Activated effector memory CD4-positive, alpha-beta T cell treated with Interleukin-2 at 50 U/mL for 16 hours (primary cell): ENCODE measurements around the gene LAMA2.

Source experiments
- DNase-seq: peaks from one replicate; pipeline ENCODE4 v3.0.0-alpha.2; 2020

The LAMA2 gene

GRCh38 chr6:129236001-129236517 lies 353.1 kb downstream of the LAMA2 start:
- no peak for DNase-seq

- DNase-seq: no peak
Observed at GRCh38 chr6:129238991-129239390, 356.1 kb downstream of the LAMA2 start.

GRCh38 chr6:129239825-129240491 lies 357.0 kb downstream of the LAMA2 start:
- no peak for DNase-seq

DNA sequence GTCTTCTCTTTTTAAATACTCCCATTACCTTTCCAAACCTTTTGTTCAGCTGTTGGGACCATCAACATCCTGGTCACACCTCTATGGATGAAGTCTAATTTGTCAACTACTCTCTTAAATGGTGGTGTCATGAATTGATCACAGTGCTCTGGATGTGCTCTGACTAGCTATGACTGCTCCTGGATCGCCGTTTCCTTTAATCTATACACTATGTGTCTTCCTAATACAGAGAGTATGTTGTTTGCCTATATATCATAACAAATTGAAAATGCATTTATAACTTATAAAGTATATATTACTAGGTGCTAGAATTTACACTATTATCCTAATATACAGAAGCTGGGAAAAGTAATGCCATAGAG lies 357.5 kb downstream of the LAMA2 start:
- no peak for DNase-seq

DNA sequence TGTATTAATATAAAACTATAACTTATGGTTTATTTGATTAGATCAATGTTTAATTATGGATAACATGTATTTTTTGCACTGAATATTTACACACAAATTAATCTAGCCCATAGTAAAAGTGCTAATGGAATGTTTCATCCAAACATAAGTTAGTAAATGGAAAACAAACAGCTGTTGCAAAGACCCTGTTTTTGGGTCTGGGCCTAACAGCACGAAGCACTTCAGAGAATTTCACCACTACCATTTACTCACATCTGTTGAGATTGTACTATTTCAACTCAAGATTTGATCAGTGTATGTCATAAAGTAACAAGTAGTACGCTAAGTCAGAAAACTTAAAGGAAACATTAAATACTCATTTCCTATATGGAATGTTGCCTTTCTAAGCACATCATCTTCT lies 359.6 kb downstream of the LAMA2 start:
- DNase-seq: no peak

GRCh38 chr6:129243377-129243776 lies 360.4 kb downstream of the LAMA2 start:
- DNase-seq: no peak

DNA sequence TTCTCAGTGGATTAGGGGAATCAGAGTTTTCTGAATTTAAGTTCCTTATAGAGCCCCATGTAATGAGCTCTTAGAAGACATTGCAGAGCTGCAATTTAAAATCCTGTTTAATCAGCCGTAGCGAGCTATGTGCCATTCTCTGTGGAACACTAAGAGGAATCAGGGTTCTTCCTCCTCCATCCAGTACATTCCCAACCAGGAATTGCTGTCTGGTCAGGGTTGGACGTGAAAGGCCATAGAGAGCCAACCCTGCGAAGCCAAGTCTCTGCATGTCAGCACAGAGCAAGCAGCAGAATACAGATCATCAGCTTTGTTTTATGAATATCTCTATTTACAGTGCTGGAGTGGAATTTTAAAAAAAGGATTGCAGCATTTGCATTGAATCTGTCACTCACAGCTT lies 366.0 kb downstream of the LAMA2 start:
- no peak for DNase-seq

DNA sequence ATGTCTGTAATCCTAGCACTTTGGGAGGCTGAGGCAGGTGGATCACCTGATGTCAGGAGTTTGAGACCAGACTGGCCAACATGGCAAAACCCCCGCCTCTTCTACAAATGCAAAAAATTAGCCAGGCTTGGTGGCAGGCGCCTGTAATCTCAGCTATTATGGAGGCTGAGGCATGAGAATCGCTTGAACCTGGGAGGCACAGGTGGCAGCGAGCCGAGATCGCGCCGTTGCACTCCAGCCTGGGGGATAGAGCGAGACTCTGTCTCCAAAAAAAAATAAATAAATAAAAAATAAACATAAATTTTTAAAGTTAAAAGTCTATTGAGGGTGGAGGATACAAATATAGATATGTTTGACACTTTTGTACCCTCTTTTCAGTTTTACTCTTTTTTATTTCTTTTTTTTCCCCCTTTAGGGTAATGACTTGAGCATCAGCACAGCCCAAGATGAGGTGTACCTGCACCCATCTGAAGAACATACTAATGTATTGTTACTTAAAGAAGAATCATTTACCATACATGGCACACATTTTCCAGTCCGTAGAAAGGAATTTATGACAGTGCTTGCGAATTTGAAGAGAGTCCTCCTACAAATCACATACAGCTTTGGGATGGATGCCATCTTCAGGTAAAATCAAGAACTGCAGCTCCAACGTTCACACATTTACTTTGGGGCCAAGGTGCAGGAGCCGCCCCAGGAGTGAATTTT lies 368.9 kb downstream of the LAMA2 start:
- no peak for DNase-seq

GRCh38 chr6:129252377-129253071 lies 369.6 kb downstream of the LAMA2 start:
- no peak for DNase-seq

DNA sequence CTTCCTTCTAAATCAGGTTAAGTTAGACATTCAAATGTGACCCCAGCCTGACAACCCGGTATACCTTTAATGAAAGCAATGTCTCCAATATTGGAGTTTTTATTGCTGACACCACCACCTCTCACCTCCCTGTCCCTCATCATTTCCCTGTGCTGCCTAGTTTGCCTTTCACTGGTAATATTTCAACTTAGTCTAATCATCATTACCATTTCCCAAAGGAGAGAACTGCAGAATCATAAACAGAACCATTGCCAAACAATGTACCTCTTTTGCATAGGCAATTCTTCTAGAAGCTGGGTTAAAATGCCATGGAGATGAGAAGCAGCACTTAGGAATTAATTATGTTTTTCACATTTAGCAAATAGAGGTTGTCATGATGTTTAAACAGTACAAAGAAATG lies 370.3 kb downstream of the LAMA2 start:
- no peak for DNase-seq

DNA sequence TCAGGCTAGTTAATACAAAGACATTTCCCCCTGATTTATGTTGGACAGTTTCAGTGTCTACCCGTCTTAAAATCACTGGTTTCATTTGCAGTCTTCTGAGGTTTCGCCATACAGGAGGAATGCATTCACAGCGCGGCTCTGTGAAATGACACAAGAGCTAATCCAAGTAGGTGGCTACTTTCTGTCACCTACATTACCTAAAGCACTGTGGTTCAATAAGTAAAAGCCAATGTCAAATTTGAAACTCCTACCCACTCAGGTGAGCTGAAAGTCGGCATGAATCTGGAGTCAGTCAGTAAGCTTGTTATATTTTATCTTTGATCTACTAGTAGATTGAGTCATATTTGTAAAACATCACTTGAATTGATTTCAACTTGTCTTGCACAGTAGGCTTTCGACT lies 370.8 kb downstream of the LAMA2 start:
- DNase-seq: no peak

DNA sequence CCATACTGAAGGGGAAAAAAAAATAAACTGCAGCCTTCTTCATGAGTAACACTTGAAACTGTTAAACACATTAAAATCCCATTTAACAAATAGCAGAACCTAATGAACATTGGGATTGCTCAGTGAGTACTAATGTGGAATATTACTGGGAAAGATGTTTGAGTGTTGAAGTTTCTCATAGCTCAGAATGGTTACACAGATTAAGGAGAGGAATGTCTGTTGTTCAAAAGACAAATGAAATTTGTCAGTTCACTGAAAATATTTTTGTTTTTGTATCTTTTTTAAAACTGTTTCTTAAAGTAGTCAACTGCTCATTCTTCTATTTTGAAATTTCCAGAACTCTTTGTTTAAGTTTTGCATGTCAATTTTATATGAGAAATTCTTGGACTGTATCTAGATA lies 374.3 kb downstream of the LAMA2 start:
- DNase-seq: no peak

- no peak for DNase-seq
Observed at GRCh38 chr6:129262661-129263060, 379.7 kb downstream of the LAMA2 start.

- DNase-seq: no peak
Observed at GRCh38 chr6:129263176-129263575, 380.2 kb downstream of the LAMA2 start.

GRCh38 chr6:129264480-129265045 lies 381.6 kb downstream of the LAMA2 start:
- no peak for DNase-seq

GRCh38 chr6:129267028-129267427 lies 384.1 kb downstream of the LAMA2 start:
- no peak for DNase-seq

GRCh38 chr6:129269076-129269475 lies 386.1 kb downstream of the LAMA2 start:
- DNase-seq: no peak

- DNase-seq: no peak
Observed at GRCh38 chr6:129269891-129270290, 387.0 kb downstream of the LAMA2 start.

- DNase-seq: no peak
Observed at GRCh38 chr6:129270450-129270849, 387.5 kb downstream of the LAMA2 start.

- no peak for DNase-seq
Observed at GRCh38 chr6:129273161-129273560, 390.2 kb downstream of the LAMA2 start.

DNA sequence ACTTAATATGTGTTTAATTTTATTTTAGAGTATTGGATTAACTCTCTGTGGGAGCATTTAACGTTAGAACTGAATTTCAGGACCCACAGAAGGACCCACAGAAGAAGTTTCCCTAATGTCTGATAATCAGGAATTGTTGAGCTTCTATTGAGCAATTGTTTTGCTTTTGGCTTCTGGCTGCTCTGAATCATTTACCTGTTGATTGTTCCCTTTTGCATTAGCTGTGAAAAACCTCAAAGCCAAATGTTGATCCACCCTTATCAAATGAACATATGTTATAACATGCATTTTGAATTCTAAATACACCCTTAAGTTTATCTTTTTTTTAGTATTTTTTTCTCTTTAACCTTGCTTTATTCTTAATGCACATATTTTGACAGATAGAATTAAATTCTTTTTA lies 393.5 kb downstream of the LAMA2 start:
- DNase-seq: no peak

DNA sequence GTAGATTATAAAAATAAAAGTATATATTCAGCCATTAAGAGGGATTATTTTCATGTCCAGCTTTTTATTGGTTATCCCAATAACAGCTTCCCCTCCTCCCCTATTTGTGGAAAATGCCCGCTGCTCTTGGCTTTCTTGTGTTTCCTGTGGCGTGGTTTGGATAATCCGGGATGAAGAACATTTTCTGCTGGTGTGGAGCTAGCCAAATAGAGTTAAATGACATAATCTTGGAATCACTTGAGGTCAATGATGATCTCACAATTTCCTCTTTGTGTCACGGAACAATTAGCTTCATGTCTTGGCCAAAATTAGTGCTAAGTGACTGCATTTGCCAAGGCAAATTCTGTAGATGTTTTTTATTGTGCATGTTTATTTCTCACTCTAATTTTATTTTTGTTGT lies 394.0 kb downstream of the LAMA2 start:
- DNase-seq: no peak
